ENCODE data around the gene MYT1. TPM values are rescaled to one million over a fixed set of nuclear protein-coding genes. Genes with fewer than 3 reads are reported as not detected.

Gene MYT1
- polyA plus RNA-seq, 1 of the 3 experiments (the other 2 are of a cell fraction), result 0.10 TPM

DNA sequence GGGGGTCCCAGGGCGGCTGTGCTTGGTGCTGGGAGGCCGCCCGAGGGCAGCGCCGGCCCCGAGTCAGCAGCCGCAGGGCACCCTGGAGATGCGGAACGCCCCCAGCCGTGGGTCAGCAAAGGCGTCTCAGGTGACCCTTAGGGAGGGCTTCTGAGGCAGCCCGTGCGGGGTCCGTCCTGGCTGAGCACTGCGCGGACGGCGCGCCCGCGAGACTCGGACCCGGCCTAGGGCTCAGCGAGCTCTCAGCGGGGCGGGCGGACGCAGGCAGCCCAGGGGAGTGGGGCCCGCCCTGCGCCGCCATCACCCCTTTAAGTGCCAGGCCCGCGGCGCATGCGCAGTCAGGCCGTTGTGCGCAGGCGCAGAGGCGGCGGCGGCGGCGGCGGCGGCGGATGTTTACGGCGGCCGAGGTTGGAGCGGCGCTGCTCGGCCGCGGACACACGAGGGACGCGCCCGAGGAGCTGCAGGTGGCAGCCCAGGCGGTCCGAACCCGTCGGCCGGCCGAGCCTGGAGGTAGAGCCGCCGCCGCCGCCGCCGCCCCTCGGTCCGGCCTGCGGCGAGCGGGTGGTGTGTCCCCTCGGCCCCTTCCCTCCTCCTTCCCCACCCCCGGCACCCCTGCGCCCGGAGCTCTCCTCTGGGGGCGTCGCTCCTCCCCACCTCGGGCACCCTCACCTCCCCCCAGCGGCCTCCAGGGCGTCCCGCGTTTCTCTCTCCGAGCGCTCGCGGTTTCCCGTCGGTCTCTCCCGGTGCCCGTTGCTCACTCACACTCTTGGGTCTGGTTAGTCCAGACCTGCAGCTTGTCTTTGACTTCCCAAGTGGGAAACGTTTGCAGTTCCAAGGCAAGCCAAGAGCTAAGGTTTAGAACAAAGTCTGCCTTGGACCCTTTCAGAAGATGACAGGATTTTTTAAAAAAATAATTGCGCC is 91.4 kb downstream of the MYT1 start, which contains the start of gene PCMTD2 (continued):
- TF ChIP-seq SMC3 (IDR thresholded peaks at IDR 0.05; ENCODE audit: low read depth, low read length) (no peak), JUND (IDR thresholded peaks at IDR 0.05) (no peak), TEAD4 (IDR thresholded peaks at IDR 0.05; ENCODE audit: borderline replicate concordance, insufficient read depth) (no peak; the same call in 1 of the 2 replicates), ELF1 (IDR thresholded peaks at IDR 0.05) (no peak), EP300 (IDR thresholded peaks at IDR 0.05; ENCODE audit: borderline replicate concordance in 1 of 2, low read depth in 1 of 2, low read length in 1 of 2) (no peak)
- TF ChIP-seq, protein P1, sequence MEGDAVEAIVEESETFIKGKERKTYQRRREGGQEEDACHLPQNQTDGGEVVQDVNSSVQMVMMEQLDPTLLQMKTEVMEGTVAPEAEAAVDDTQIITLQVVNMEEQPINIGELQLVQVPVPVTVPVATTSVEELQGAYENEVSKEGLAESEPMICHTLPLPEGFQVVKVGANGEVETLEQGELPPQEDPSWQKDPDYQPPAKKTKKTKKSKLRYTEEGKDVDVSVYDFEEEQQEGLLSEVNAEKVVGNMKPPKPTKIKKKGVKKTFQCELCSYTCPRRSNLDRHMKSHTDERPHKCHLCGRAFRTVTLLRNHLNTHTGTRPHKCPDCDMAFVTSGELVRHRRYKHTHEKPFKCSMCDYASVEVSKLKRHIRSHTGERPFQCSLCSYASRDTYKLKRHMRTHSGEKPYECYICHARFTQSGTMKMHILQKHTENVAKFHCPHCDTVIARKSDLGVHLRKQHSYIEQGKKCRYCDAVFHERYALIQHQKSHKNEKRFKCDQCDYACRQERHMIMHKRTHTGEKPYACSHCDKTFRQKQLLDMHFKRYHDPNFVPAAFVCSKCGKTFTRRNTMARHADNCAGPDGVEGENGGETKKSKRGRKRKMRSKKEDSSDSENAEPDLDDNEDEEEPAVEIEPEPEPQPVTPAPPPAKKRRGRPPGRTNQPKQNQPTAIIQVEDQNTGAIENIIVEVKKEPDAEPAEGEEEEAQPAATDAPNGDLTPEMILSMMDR (IDR thresholded peaks at IDR 0.05), result no peak
- TF ChIP-seq, protein P2, sequence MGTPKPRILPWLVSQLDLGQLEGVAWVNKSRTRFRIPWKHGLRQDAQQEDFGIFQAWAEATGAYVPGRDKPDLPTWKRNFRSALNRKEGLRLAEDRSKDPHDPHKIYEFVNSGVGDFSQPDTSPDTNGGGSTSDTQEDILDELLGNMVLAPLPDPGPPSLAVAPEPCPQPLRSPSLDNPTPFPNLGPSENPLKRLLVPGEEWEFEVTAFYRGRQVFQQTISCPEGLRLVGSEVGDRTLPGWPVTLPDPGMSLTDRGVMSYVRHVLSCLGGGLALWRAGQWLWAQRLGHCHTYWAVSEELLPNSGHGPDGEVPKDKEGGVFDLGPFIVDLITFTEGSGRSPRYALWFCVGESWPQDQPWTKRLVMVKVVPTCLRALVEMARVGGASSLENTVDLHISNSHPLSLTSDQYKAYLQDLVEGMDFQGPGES (IDR thresholded peaks at IDR 0.05; ENCODE audit: low read depth, low read length), result no peak

DNA sequence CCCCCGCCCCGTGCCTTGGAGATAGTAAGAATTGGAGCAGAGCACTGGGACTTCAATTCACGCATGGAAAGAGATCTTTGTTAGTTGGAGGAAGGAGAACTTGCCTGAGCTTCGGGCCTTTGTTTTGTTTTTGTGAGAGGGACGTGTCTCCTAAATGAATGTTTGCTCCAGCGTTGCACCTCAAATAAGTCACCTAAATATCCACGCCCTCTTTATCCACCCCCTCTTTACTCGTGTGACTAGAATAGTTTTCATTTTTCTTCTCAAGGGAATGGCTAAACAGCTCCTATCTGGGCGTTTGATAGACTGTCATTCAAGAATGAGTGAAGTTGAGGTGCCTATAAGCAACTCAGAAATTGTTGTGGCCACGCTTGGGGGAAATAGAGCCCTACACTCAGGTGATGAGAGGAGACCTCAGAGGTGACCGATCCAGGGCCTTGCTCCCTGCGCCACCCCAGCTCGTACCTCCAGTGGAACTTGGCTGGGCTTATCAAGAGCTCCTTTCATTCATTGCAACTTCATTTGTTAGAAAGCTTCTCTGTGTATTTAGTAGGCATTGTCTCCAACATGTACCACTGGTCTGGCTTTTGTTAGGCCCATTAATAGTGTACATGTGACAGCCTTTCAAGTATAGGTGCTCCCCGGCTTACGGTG is 92.2 kb downstream of the MYT1 start:
- no peaks in the 10 kb centered on the region for H3K27me3 ChIP-seq (ENCODE audit: insufficient read depth)
- H3K79me2 ChIP-seq (ENCODE audit: insufficient read depth), result peaks cover 34% of the 10 kb centered on the region
- ChIA-PET CTCF (interaction anchor here (0.8 to 2.5 kb wide), 4 partner anchors 9 to 172 kb away, joined by 3 to 6 read pairs (median 4); partner anchors contain the start of gene LKAAEAR1), POLR2A (interaction anchor here (1.0 to 2.7 kb wide), 4 partner anchors 57 to 172 kb away, joined by 3 to 9 read pairs (median 6); partner anchors contain the start of genes LKAAEAR1 and MYT1)
- H3K27ac ChIP-seq (ENCODE audit: low read depth in 2 of 2, low read length in 1 of 2), result peak overlapping the region; percentile 49 to 68; a peak in 3 of 4 replicates
- H3K9ac ChIP-seq, result peak overlapping the region; percentile 83
- no peaks in the 10 kb centered on the region for H3K36me3 ChIP-seq (replicated peaks in 1 of 2; ENCODE audit: control insufficient read depth in 1 of 2, insufficient read depth in 2 of 2, low read length in 1 of 2)
- H3F3A ChIP-seq (replicated peaks; ENCODE audit: insufficient read depth), result no peaks in the 10 kb centered on the region
- WGBS (ENCODE audit: low lambda C conversion rate), result 16% methylated on average over 15 of the region's 15 CpGs
- TF ChIP-seq TEAD4 (IDR thresholded peaks at IDR 0.05; ENCODE audit: borderline replicate concordance, insufficient read depth) (no peak), EP300 (IDR thresholded peaks at IDR 0.05; ENCODE audit: borderline replicate concordance in 1 of 2, low read depth in 1 of 2, low read length in 1 of 2) (no peak), NFIC (IDR thresholded peaks at IDR 0.05; ENCODE audit: borderline replicate concordance) (no peak), RAD21 (IDR thresholded peaks at IDR 0.05; ENCODE audit: low read length) (no peak), NRF1 (IDR thresholded peaks at IDR 0.05; ENCODE audit: low read depth, low read length) (no peak)
- TF ChIP-seq, protein P3, sequence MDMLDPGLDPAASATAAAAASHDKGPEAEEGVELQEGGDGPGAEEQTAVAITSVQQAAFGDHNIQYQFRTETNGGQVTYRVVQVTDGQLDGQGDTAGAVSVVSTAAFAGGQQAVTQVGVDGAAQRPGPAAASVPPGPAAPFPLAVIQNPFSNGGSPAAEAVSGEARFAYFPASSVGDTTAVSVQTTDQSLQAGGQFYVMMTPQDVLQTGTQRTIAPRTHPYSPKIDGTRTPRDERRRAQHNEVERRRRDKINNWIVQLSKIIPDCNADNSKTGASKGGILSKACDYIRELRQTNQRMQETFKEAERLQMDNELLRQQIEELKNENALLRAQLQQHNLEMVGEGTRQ (IDR thresholded peaks at IDR 0.05; ENCODE audit: borderline replicate concordance, low read depth, low read length), result no peak
- H3K9me2 ChIP-seq, result no peaks in the 10 kb centered on the region
- H4K20me1 ChIP-seq (ENCODE audit: insufficient read depth), result no peaks in the 10 kb centered on the region; the same call in 1 of the 2 replicates
- peaks cover 6 to 33% of the 10 kb centered on the region in 2 experiments; a peak in 3 of 4 replicates for H3K4me1 ChIP-seq (ENCODE audit: control insufficient read depth in 1 of 2, insufficient read depth in 2 of 2, low read depth in 1 of 2, low read length in 1 of 2)
- peak overlapping the region; percentile 89 to 92 for H3K4me3 ChIP-seq (ENCODE audit: low read depth in 2 of 2, low read length in 1 of 2)
- peak overlapping the region; percentile 86 for H2AFZ ChIP-seq (ENCODE audit: low read depth)
- peak overlapping the region; percentile 95 for H3K4me2 ChIP-seq
- DNase-seq, result no peak
- H3K9me3 ChIP-seq, result no peaks in the 10 kb centered on the region
